MCF 10A (cell line): ENCODE results near the gene TSR3. TPM values are rescaled to one million over a fixed set of nuclear protein-coding genes. Genes with fewer than 3 reads are reported as not detected.

Experiments used
- BruUV-seq: library from RNA; stranded (reverse); fragments of 400-500 nt; replicated peaks from 2 replicates; lab custom pipeline; 2021; lab: Mats Ljungman, UMichigan
- CTCF ChIA-PET: fragments of 300-600 bp; sonication (Branson Sonifier 250); formaldehyde crosslinking; extraction: SDS; loops from one replicate; lab custom pipeline; 2021; ENCODE audit warnings: antibody characterized with exemption, inconsistent platforms; lab: Yijun Ruan, JAX
- POLR2A ChIA-PET: fragments of 300-600, 350-650 bp; sonication (Branson Sonifier 250); formaldehyde crosslinking; extraction: SDS; loops from one replicate; lab custom pipeline; 2020; ENCODE audit warnings: antibody characterized with exemption, inconsistent platforms; lab: Yijun Ruan, JAX
- DNase-seq: peaks from one replicate; pipeline ENCODE4 v3.0.0-alpha.2; 2018; ENCODE audit not compliant: unreplicated experiment
- H3K27ac Mint-ChIP-seq: one replicate; pipeline ENCODE4 v1.8.0; 2022; ENCODE audit warnings: mild to moderate bottlenecking, low read depth, mixed read lengths; ENCODE audit not compliant: unreplicated experiment
- H3K27me3 Mint-ChIP-seq: one replicate; pipeline ENCODE4 v1.8.0; 2022; ENCODE audit warnings: mixed read lengths; ENCODE audit not compliant: insufficient read depth, unreplicated experiment
- H3K36me3 Mint-ChIP-seq: one replicate; pipeline ENCODE4 v1.8.0; 2022; ENCODE audit warnings: mild to moderate bottlenecking, moderate library complexity, mixed read lengths; ENCODE audit not compliant: insufficient read depth, unreplicated experiment
- H3K4me1 Mint-ChIP-seq: one replicate; pipeline ENCODE4 v1.8.0; 2022; ENCODE audit warnings: mixed read lengths; ENCODE audit not compliant: insufficient read depth, unreplicated experiment
- H3K4me3 Mint-ChIP-seq: one replicate; pipeline ENCODE4 v1.8.0; 2022; ENCODE audit warnings: mild to moderate bottlenecking, moderate library complexity, mixed read lengths; ENCODE audit not compliant: unreplicated experiment
- H3K9me3 Mint-ChIP-seq: one replicate; pipeline ENCODE4 v1.8.0; 2022; ENCODE audit warnings: mixed read lengths; ENCODE audit not compliant: unreplicated experiment
- CTCF ChIP-seq: fragments of 200-600 bp; IDR thresholded peaks from one replicate; pipeline ENCODE4 v1.8.0; 2022; ENCODE audit warnings: antibody characterized with exemption, mild to moderate bottlenecking; ENCODE audit not compliant: unreplicated experiment
- intact Hi-C: fragments of 100-400 bp; cut with micrococcal nuclease; formaldehyde crosslinking; loops from 2 replicates; pipeline ENCODE4 v1.14.1; 2022
- total RNA-seq: library from RNA; stranded (reverse); gene quantifications from 2 replicates; pipeline ENCODE4 v1.2.3, GENCODE V29; 2022

TSR3 gene
- total RNA-seq, 1 experiment from 2014 or later, result 49.6 TPM

DNA sequence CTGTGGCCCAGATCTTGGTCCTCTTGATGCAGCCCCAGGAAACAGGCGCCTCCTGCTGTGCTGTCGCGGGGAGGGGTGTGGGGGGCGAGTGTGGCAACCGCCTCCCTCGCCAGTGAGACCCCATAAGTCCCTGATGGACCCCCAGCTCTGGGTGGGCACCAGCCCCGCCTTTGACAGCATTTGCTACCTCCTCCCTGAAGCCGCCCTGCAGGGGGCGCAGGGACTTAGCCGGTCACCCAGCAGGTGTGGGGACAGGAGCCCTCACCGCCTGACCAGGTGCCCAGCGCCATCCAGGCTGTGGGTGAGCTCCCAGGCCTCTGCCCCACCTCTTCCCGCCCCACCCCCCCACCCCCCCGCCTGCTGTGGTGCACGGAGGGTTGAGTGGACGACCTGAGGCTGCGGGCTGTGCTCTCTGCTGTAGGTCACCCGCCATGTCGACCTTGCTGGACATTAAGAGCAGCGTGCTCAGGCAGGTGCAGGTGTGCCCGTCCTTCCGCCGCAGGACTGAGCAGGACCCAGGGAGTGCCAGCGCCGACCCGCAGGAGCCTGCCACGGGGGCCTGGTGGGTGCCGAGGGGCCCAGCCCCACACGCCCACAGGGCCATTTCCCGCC lies 13.5 kb downstream of the TSR3 start:
- POLR2A ChIA-PET, result no interaction called here
- BruUV-seq, result no TSS peak
- no peak overlapping the region for H3K27ac Mint-ChIP-seq
- H3K36me3 Mint-ChIP-seq, result no peaks in the 10 kb centered on the region
- no peak overlapping the region for H3K4me3 Mint-ChIP-seq
- H3K27me3 Mint-ChIP-seq, result peaks cover 13% of the 10 kb centered on the region
- no peaks in the 10 kb centered on the region for H3K9me3 Mint-ChIP-seq
- peaks cover 7% of the 10 kb centered on the region for H3K4me1 Mint-ChIP-seq
- CTCF ChIA-PET, result no interaction called here
- TF ChIP-seq CTCF, result peak; percentile 43
- intact Hi-C loops, result no loop called here
- peak; percentile 20 for DNase-seq

DNA sequence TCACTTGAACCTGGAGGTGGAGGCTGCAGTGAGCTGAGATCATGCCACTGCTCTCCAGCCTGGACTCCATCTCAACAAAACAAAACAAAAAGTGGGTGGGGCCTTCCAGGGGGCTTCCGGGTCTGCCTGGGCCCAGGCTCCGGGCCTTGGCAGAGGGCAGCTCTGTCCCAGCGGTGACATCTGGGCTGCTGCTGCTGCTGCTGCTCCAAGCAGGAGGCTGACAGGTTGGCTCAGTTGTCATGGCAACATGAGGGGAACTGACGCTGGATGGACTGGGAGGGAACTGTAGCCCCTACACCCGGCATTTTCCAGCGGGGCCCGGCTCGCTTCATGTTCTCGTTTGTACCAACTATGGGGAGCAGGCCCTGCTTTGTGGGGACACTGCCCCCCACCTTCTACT lies 14.2 kb downstream of the TSR3 start:
- POLR2A ChIA-PET, result no interaction called here
- no peaks in the 10 kb centered on the region for H3K36me3 Mint-ChIP-seq
- no peak overlapping the region for H3K27ac Mint-ChIP-seq
- TF ChIP-seq CTCF, result no peak
- H3K9me3 Mint-ChIP-seq, result no peaks in the 10 kb centered on the region
- H3K4me3 Mint-ChIP-seq, result no peak overlapping the region
- H3K27me3 Mint-ChIP-seq, result peaks cover 13% of the 10 kb centered on the region
- no peaks in the 10 kb centered on the region for H3K4me1 Mint-ChIP-seq
- BruUV-seq, result no TSS peak
- intact Hi-C loops, result no loop called here
- no peak for DNase-seq
- CTCF ChIA-PET, result no interaction called here

GRCh38 chr16:1336619-1337018 lies 15.1 kb downstream of the TSR3 start:
- H3K36me3 Mint-ChIP-seq, result no peaks in the 10 kb centered on the region
- H3K4me3 Mint-ChIP-seq, result no peak overlapping the region
- TF ChIP-seq CTCF, result no peak
- BruUV-seq, result no TSS peak
- no peak overlapping the region for H3K27ac Mint-ChIP-seq
- ChIA-PET CTCF (interaction anchor here (0.6 kb wide), 1 partner anchor 22 kb away, joined by 3 read pairs; no protein-coding TSS in a partner anchor), POLR2A (interaction anchor here (0.7 kb wide), 1 partner anchor 30 kb away, joined by 3 read pairs; no protein-coding TSS in a partner anchor)
- no peaks in the 10 kb centered on the region for H3K4me1 Mint-ChIP-seq
- DNase-seq, result no peak
- H3K27me3 Mint-ChIP-seq, result peaks cover 13% of the 10 kb centered on the region
- no peaks in the 10 kb centered on the region for H3K9me3 Mint-ChIP-seq
- intact Hi-C loops, result no loop called here

DNA sequence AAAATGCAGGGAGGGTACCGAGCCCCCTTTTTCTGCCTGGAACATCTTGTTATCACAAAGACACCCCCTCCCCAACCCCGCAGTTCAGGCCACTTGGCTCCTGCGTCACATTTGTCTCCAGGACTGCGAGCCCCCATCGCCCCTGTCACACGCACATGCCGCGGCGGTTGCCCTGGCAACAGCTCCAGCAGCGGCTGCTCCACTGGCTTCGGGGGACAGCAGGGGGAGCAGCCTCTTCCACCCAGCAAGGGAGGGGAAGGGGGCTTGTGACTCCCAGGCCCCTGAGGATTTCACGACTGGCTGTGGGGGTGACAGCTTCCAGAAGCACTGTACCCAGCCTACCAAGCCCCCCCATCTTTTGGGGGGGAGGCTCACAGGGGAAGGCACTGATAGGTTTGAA lies 15.7 kb downstream of the TSR3 start:
- no peak overlapping the region for H3K27ac Mint-ChIP-seq
- no peak overlapping the region for H3K4me3 Mint-ChIP-seq
- intact Hi-C loops, result no loop called here
- H3K27me3 Mint-ChIP-seq, result peaks cover 13% of the 10 kb centered on the region
- no peaks in the 10 kb centered on the region for H3K4me1 Mint-ChIP-seq
- ChIA-PET CTCF (interaction anchor here (0.6 kb wide), 1 partner anchor 21 kb away, joined by 3 read pairs; no protein-coding TSS in a partner anchor), POLR2A (interaction anchor here (0.7 kb wide), 1 partner anchor 30 kb away, joined by 3 read pairs; no protein-coding TSS in a partner anchor)
- no peaks in the 10 kb centered on the region for H3K36me3 Mint-ChIP-seq
- no peaks in the 10 kb centered on the region for H3K9me3 Mint-ChIP-seq
- no peak for DNase-seq
- BruUV-seq, result no TSS peak
- TF ChIP-seq CTCF, result no peak
